IPS DF 4.7 (cell line): ENCODE measurements around the gene WDR5B.

Experiments
- DNase-seq: peaks from one replicate; pipeline ENCODE4 v3.0.0-alpha.2; 2013; ENCODE audit warnings: low spot score; ENCODE audit errors: extremely low read depth

Gene WDR5B

DNA sequence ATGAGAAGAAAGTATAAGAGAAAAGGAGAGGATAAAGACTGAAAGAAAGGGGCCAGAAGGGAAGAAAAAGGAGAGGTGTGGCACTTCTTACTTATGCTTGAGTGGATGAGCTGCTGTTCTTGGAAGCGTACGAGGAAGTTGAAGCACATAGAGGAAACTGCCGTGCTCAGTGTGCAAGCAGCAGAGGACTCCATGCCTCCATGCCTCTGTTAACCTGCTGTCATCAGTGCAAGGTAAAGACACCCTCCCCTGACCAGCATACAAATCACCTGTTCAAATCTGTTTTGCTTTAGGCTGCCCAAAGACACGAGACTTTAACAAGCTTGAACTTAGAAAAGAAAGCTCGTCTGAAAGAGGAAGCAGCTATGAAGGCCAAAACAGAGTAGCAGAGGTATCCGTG lies 6.4 kb downstream of the WDR5B start:
- no peak for DNase-seq

GRCh38 chr3:122407946-122408345 lies 7.9 kb downstream of the WDR5B start:
- no peak for DNase-seq

DNA sequence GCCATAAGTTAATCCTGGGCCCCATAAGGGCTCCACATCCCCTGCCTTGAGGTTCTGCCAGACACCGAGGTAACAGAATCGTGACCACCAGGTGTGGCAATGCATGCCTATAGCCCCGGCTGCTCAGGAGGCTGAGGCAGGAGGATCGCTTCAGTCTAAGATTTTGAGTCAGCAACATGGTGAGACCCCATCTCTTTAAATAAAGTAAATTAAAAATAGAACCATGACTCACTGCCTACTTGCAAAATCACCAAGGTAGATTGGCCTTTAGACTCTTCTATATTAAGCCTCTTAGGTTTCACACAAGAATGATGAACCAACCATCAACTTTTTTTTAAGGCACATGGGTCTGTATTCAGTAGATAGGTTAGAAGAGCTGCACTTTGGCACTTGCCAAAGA lies 9.7 kb downstream of the WDR5B start:
- no peak for DNase-seq

DNA sequence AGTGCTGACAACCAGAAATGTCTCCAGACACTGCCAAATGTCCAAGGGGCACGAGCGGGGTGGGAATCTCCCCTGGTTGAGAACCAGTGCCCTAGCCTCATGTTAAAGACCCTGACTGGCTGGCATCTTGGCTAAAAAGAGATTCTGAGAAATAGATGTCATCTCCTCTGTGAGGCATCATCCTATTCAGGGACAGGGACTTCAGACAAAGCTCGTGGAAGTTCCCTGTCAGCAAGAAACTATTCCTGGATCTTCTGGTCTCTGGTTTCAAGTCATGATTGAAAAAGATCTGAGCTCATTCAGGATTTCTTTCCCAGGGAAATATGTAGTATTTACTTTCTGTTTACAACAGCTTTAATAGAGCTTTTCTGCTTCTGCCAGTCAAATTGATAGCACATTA lies 10.8 kb downstream of the WDR5B start:
- no peak for DNase-seq

- DNase-seq = no peak
Measured at GRCh38 chr3:122403489-122403888, 12.4 kb downstream of the WDR5B start.

GRCh38 chr3:122398920-122399319 lies 16.9 kb downstream of the WDR5B start:
- no peak for DNase-seq

GRCh38 chr3:122397201-122397600 lies 18.7 kb downstream of the WDR5B start:
- DNase-seq = no peak

DNA sequence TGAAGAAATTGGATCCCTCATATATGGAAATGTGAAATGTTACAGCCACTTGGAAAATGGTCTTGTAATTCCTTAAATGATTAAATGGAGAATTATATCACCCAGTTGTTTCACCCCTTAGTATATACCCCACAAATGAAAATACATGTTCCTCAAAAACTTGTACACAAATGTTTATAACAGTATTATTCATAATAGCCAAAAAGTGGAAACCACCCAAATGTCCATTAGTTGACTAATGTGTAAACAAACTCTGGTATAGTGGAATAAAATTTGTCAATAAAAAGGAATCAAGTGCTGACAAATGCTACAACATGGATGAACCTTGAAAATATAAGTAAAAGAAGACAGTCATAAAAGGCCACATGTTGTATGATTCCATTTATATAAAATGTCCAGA lies 19.4 kb downstream of the WDR5B start:
- DNase-seq = no peak

GRCh38 chr3:122395582-122395981 lies 20.3 kb downstream of the WDR5B start:
- no peak for DNase-seq

DNA sequence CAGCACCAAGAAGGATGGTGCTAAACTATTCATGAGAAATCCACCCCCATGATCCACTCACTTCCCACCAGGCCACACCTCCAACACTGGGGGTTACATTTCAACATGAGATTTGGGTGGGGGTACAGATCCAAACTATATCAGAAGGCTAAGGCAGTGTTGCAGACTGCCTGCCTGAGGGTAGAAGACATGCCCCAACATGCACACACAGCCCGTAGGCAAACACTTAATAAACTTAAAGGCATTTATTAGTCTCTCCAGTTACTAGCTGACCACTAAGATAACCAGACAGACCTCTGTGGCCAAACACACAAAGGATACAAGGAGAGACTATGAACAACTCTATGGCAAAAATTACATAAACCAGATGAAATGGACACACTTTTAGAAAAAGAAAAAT lies 21.7 kb downstream of the WDR5B start:
- DNase-seq = no peak

- DNase-seq = no peak
Measured at GRCh38 chr3:122392868-122393844, 22.7 kb downstream of the WDR5B start.

- DNase-seq = no peak
Measured at GRCh38 chr3:122391681-122392446, 24.0 kb downstream of the WDR5B start.

DNA sequence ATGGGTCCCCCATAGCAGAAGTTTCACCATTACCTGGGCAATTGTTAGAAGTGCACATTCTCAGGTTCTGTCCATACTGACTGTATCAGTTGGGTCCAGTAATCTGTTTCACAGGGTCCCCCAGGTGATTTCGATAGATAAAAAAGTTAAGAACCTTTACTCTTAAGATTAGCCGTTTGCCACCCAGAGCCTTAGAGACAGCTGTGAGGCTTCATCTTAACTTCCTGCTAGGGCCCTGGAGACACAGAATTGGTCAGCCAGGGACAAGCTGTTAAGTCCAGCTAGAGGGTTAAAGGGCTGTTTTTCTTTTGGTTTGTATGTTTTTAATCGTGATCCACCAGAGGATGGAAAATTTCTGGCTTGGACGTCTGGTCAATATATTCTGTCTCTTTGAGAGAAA lies 25.2 kb downstream of the WDR5B start:
- no peak for DNase-seq

- no peak for DNase-seq
Measured at GRCh38 chr3:122389892-122390291, 26.0 kb downstream of the WDR5B start.

DNA sequence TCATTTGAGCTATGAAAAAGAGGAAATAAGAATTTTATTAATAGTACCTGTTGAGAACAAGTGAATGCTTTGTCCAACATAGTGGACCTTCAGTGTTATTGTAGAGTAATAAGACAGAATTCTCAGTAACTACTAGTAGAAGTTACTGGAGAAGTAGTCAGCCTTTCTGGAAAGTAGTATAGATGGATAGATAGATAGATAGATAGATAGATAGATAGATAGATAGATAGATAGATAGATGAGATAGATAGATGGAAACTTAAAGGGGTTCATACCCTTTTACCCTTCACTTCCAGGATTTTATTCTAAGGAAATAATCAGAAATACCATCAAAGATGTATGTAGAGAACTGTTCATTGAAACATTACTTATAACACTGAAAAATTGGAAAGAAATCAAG lies 26.7 kb downstream of the WDR5B start:
- DNase-seq = no peak

- DNase-seq = no peak
Measured at GRCh38 chr3:122387709-122388108, 28.2 kb downstream of the WDR5B start.

GRCh38 chr3:122383771-122384697 lies 31.8 kb downstream of the WDR5B start, which contains the start of gene FAM162A:
FAM162A (plus strand) TSS chr3:122384182; CDS start chr3:122384266, 84 bp downstream.
- DNase-seq = no peak

- no peak for DNase-seq
Measured at GRCh38 chr3:122382888-122383666, 32.8 kb downstream of the WDR5B start, which contains the start of gene MIX23. MIX23 (minus strand) TSS chr3:122383231; CDS start chr3:122383224, 7 bp downstream.

DNA sequence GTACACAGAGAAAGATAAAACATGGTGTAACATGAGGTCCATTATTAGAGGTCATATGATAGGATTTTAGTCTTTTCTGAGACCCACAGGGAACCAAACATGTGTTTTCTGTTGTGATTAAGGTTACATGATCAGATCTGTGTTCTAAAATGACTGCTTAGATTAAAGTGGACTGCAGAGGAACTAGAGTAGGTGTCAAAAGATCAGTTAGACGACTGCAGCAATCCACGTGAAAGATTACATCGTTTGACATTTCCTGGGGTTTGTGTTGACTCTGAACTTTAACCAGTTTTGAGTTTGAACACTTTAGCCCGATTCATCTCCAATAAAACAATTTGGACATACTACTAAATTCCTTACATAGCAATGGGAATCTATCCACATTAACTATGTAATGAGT lies 37.9 kb downstream of the WDR5B start:
- DNase-seq = no peak

DNA sequence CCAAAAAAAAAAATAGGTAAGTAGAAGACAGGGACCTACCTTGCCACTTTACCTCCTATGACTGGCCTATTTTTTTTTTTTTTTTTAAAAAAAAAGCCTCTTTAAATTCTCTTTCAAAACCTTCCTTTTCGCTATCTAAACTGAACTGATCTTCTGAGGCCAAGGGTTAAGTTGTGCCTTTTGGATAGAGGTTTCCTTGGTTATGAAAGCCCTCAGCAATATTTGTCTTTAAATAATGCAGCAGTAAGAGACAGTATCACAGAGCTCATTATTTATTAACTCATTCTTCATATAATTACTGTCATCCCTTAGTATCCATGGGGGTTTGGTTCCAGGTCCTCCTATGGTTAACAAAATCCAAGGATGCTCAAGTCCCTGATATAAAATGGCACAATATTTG lies 41.8 kb downstream of the WDR5B start:
- no peak for DNase-seq
